ENCODE results near the gene ISG15. TPM values are rescaled to one million over a fixed set of nuclear protein-coding genes. Genes with fewer than 3 reads are reported as not detected.
A peak's percentile ranks its signal among the peaks of the same experiment; 100 is the strongest.

ISG15 gene
- total and polyA plus RNA-seq, 2 of the 13 experiments (the other 11 are each of a cell fraction or from before 2014, with no cell fraction given) = 42.1 to 54.9 TPM

DNA sequence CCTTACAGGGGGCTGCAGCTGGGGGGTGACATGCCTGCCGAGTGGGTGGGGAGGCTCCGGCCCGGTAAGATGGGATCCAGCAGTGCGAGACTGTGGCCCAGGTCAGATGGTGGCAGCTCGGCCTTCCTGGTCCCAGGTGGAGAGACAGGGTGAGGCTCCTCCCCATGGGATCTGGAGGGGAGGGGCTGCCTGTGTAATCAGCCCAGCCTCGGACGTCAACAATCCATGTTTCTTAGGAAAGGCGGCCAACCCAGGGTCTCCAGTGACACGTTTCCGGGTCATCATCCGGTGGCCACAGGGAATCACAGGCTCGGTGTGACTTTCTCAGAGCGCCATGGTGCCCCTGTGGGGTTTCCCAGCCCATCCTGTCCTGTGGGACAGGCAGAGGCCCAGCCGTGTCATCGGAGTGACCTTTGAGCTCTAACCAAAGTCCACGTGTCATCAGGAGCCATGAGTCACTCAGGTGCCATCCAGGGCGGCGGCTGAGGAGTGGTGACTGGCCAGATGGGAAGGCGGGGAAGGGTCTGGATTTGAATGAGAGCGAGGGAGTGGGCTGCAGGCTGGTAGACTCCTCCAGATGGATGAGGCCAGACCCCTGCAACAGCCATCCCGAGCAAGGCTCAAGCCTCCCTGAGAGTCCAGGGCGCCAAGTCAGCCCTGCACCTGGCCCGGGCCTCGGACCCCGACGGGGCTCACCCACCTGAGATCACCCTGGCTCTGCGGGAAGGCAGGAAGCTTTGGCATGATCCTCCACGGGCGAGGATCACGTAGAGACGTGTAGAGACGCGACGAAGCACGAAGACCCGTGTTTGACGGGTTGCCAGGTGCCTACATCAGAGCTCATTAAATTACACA lies 6.8 kb upstream of the ISG15 start (continued):
- no peak for TF ChIP-seq NR3C1 (CRISPR knock-in tag; IDR thresholded peaks at IDR 0.05)
- TF ChIP-seq, protein P1, sequence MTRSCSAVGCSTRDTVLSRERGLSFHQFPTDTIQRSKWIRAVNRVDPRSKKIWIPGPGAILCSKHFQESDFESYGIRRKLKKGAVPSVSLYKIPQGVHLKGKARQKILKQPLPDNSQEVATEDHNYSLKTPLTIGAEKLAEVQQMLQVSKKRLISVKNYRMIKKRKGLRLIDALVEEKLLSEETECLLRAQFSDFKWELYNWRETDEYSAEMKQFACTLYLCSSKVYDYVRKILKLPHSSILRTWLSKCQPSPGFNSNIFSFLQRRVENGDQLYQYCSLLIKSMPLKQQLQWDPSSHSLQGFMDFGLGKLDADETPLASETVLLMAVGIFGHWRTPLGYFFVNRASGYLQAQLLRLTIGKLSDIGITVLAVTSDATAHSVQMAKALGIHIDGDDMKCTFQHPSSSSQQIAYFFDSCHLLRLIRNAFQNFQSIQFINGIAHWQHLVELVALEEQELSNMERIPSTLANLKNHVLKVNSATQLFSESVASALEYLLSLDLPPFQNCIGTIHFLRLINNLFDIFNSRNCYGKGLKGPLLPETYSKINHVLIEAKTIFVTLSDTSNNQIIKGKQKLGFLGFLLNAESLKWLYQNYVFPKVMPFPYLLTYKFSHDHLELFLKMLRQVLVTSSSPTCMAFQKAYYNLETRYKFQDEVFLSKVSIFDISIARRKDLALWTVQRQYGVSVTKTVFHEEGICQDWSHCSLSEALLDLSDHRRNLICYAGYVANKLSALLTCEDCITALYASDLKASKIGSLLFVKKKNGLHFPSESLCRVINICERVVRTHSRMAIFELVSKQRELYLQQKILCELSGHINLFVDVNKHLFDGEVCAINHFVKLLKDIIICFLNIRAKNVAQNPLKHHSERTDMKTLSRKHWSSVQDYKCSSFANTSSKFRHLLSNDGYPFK (CRISPR knock-in tag; IDR thresholded peaks at IDR 0.05; ENCODE audit: borderline replicate concordance) = peak; percentile 80; the same call in 1 of the 2 replicates
- peak; percentile 47; the same call in 1 of the 2 replicates for TF ChIP-seq ZNF703 (CRISPR knock-in tag; IDR thresholded peaks at IDR 0.05; ENCODE audit: borderline replicate concordance)
- TF ChIP-seq REL (CRISPR knock-in tag; conservative IDR thresholded peaks at IDR 0.05) = peak; percentile 61; the same call in 1 of the 2 replicates
- no peak for TF ChIP-seq HCFC1 (IDR thresholded peaks at IDR 0.05; ENCODE audit: low read depth, low read length)
- TF ChIP-seq POLR2G (IDR thresholded peaks at IDR 0.05; ENCODE audit: low read depth, low read length) = peak; percentile 86
- TF ChIP-seq ZBTB7B (CRISPR knock-in tag; IDR thresholded peaks at IDR 0.05) = peak; percentile 93
- TF ChIP-seq ZFP36 (IDR thresholded peaks at IDR 0.05; ENCODE audit: borderline replicate concordance, low read depth, low read length, partially characterized antibody) = no peak
- TF ChIP-seq ZNF543 (CRISPR knock-in tag; IDR thresholded peaks at IDR 0.05) = peak; percentile 50; the same call in 1 of the 2 replicates
- no peak for TF ChIP-seq SMAD9 (CRISPR knock-in tag; IDR thresholded peaks at IDR 0.05)
- TF ChIP-seq, protein P2, sequence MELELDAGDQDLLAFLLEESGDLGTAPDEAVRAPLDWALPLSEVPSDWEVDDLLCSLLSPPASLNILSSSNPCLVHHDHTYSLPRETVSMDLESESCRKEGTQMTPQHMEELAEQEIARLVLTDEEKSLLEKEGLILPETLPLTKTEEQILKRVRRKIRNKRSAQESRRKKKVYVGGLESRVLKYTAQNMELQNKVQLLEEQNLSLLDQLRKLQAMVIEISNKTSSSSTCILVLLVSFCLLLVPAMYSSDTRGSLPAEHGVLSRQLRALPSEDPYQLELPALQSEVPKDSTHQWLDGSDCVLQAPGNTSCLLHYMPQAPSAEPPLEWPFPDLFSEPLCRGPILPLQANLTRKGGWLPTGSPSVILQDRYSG (CRISPR knock-in tag; IDR thresholded peaks at IDR 0.05) = no peak
- no peak for TF ChIP-seq IKZF1 (IDR thresholded peaks at IDR 0.05)
- TF ChIP-seq ZNF564 (CRISPR knock-in tag; IDR thresholded peaks at IDR 0.05) = no peak; the same call in 1 of the 2 replicates
- TF ChIP-seq RFX3 (CRISPR knock-in tag; IDR thresholded peaks at IDR 0.05) = peak; percentile 19; the same call in 1 of the 2 replicates
- peak; percentile 70 for TF ChIP-seq POLR2AphosphoS5 (IDR thresholded peaks at IDR 0.05; ENCODE audit: low read depth, low read length)
- 0 out of 2 replicates have a peak, but pooled peaks have one; percentile 43 for TF ChIP-seq RFXANK (CRISPR knock-in tag; IDR thresholded peaks at IDR 0.05)
- no peak for TF ChIP-seq MTF2 (CRISPR knock-in tag; IDR thresholded peaks at IDR 0.05; ENCODE audit: borderline replicate concordance)
- TF ChIP-seq, protein P3, sequence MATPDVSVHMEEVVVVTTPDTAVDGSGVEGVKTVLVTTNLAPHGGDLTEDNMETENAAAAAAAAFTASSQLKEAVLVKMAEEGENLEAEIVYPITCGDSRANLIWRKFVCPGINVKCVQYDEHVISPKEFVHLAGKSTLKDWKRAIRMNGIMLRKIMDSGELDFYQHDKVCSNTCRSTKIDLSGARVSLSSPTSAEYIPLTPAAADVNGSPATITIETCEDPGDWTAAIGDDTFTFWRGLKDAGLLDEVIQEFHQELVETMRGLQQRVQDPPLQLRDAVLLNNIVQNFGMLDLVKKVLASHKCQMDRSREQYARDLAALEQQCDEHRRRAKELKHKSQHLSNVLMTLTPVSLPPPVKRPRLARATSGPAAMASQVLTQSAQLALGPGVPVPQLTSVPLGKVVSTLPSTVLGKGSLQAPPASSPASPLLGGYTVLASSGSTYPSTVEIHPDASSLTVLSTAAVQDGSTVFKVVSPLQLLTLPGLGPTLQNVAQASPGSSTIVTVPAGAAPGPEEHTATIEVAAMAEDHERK (CRISPR knock-in tag; IDR thresholded peaks at IDR 0.05; ENCODE audit: low read depth) = no peak
- TF ChIP-seq SCMH1 (CRISPR knock-in tag; IDR thresholded peaks at IDR 0.05; ENCODE audit: borderline replicate concordance) = no peak
- no peak for TF ChIP-seq ZNF550 (CRISPR knock-in tag; IDR thresholded peaks at IDR 0.05; ENCODE audit: borderline replicate concordance)
- no peak for TF ChIP-seq ZNF558 (CRISPR knock-in tag; IDR thresholded peaks at IDR 0.05; ENCODE audit: borderline replicate concordance)
- TF ChIP-seq POLR2AphosphoS2 (IDR thresholded peaks at IDR 0.05; ENCODE audit: low read depth, low read length) = no peak
- TF ChIP-seq THYN1 (CRISPR knock-in tag; IDR thresholded peaks at IDR 0.05; ENCODE audit: borderline replicate concordance, low read depth) = no peak
- TF ChIP-seq SRSF9 (IDR thresholded peaks at IDR 0.05; ENCODE audit: borderline replicate concordance, insufficient read depth, low read depth, low read length, poor library complexity, severe bottlenecking) = no peak
- TF ChIP-seq RARG (CRISPR knock-in tag; IDR thresholded peaks at IDR 0.05; ENCODE audit: low read depth) = no peak

Data from HepG2 (cell line).